ENCODE data around the gene CCDC88A.
A peak's percentile ranks its signal among the peaks of the same experiment; 100 is the strongest.
"Not testable (repeated sequence)": the region's sequence is repeated elsewhere in the genome, so short reads cannot be mapped to it uniquely, and the experiment has no call there.

The CCDC88A gene

GRCh38 chr2:55296393-55296792 lies 123.3 kb downstream of the CCDC88A start:
- TF ChIP-seq CTCF (conservative IDR thresholded peaks at IDR 0.05; ENCODE audit: control insufficient read depth, insufficient read depth, low read depth, low read length): no peak
- DNase-seq (ENCODE audit: low read depth): no peak
- H3K4me3 ChIP-seq (ENCODE audit: control insufficient read depth, low read depth, low read length): no peak overlapping the region

- DNase-seq (ENCODE audit: low read depth): no peak
- TF ChIP-seq CTCF (conservative IDR thresholded peaks at IDR 0.05; ENCODE audit: control insufficient read depth, insufficient read depth, low read depth, low read length): no peak
- H3K4me3 ChIP-seq (ENCODE audit: control insufficient read depth, low read depth, low read length): no peak overlapping the region
These were observed 136.6 kb downstream of the CCDC88A start for GRCh38 chr2:55283083-55283482.

DNA sequence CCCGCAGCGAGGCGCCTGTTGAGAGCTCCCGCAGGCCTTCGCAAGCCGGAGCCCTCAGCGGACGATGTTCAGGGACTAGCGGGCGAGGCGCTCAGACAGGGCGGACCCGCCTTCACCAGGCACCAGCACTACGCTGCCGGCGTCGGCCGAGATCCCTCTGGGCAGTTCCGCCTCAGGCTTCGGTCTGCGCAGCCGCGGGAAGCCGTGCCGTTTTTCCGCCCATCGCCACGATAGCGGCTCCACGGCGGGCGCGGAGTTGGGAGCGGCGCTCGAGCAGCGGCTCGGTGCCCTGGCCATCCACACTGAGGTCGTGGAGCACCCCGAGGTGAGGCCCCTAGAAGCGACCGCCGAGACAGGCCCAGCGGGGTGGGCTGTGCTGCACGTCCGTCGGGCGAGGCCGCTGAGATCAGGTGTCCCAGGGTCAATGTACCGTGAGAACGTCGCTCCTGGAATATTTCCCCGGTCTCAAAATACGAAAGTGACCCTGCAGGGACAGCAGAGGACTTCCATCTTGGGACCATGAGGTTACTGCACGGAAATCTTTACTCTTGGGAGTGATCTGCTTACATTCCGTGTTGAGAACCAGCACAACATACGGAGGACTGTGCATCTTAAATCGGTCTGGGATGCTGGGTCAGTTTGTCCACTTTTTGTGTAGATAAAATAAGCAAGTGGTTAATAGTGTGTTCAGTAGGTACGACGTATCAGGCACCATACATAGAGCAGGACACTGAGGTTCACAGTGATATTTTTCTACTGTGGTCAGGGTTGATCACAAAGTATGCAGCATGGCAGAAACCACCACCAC lies 137.3 kb downstream of the CCDC88A start:
- peak overlapping the region; percentile 80 for H3K4me3 ChIP-seq (ENCODE audit: control insufficient read depth, low read depth, low read length)
- no peak for TF ChIP-seq CTCF (conservative IDR thresholded peaks at IDR 0.05; ENCODE audit: control insufficient read depth, insufficient read depth, low read depth, low read length)
- peak; percentile 83 for DNase-seq (ENCODE audit: low read depth)

- H3K4me3 ChIP-seq (ENCODE audit: control insufficient read depth, low read depth, low read length): not testable (repeated sequence)
These were observed 138.7 kb downstream of the CCDC88A start for GRCh38 chr2:55280851-55281546.

DNA sequence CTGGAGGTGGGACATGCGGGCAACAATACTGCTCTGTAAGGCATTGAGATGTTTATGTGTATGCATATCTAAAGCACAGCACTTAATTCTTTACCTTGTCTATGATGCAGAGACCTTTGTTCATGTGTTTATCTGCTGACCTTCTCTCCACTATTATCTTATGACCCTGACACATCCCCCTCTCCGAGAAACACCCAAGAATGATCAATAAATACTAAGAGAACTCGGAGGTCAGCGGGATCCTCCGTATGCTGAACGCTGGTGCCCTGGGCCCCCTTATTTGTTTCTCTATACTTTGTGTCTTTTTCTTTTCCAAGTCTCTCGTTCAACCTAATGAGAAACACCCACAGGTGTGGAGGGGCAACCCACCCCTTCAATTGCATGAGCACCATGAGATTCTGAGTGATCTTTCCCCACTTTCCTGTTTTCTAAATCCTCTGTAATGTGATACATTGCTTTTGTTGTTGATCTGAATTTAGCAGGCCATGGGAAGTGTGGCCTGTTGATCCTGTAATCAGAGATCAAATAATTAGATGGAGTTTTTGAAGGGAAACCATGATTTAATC lies 139.7 kb downstream of the CCDC88A start:
- not testable (repeated sequence) for DNase-seq (ENCODE audit: low read depth); H3K4me3 ChIP-seq (ENCODE audit: control insufficient read depth, low read depth, low read length)

More at GRCh38 chr2:55280851-55281546, 138.7 kb downstream of the CCDC88A start:
- not testable (repeated sequence) for DNase-seq (ENCODE audit: low read depth)

DNA sequence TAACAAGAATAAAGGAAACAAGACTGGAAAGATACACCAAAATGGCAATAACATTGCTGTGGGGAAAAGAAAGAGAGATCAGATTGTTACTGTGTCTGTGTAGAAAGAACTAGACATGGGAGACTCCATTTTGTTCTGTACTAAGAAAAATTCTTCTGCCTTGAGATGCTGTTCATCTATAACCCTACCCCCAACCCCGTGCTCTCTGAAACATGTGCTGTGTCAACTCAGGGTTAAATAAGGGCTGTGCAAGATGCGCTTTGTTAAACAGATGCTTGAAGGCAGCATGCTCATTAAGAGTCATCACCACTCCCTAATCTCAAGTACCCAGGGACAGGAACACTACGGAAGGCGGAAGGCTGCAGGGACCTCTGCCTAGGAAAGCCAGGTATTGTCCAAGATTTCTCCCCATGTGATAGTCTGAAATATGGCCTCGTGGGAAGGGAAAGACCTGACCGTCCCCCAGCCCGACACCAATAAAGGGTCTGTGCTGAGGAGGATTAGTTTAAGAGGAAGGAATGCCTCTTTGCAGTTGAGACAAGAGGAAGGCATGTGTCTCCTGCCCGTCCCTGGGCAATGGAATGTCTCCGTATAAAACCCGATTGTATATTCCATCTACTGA lies 140.3 kb downstream of the CCDC88A start:
- DNase-seq (ENCODE audit: low read depth); H3K4me3 ChIP-seq (ENCODE audit: control insufficient read depth, low read depth, low read length): not testable (repeated sequence)

DNA sequence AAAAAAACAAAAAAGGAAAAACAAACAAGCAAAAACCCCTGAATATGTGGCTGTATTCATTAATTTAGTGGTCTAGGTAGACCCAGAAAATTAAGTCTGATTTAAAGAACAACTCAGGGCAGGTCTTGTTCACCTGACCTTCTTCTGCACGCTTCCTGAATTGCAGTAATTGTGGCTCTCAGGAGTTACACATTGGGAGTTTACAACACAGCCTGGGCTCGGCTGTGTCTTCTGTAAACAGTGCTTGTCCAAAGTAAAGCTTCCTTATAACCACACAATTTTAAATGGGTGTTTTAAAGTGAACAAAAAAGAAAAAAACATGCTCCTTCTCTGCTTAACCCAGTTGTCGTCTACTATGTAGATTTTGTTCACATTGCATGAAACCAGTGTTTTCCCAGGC lies 142.3 kb downstream of the CCDC88A start:
- H3K4me3 ChIP-seq (ENCODE audit: control insufficient read depth, low read depth, low read length): no peak overlapping the region
- DNase-seq (ENCODE audit: low read depth): no peak
- no peak for TF ChIP-seq CTCF (conservative IDR thresholded peaks at IDR 0.05; ENCODE audit: control insufficient read depth, insufficient read depth, low read depth, low read length)

- DNase-seq (ENCODE audit: low read depth); H3K4me3 ChIP-seq (ENCODE audit: control insufficient read depth, low read depth, low read length): not testable (repeated sequence)
These were observed 145.3 kb downstream of the CCDC88A start for GRCh38 chr2:55274346-55274745.
